GM18858 (cell line): ENCODE results near the gene AHDC1.
"Not testable (repeated sequence)": the region's sequence is repeated elsewhere in the genome, so short reads cannot be mapped to it uniquely, and the experiment has no call there.

ENCODE experiments used
- ATAC-seq: cut with Tn5 transposase; IDR thresholded peaks from one replicate; pipeline ENCODE4 v1.9.1; 2021; ENCODE audit not compliant: unreplicated experiment

Gene AHDC1, protein sequence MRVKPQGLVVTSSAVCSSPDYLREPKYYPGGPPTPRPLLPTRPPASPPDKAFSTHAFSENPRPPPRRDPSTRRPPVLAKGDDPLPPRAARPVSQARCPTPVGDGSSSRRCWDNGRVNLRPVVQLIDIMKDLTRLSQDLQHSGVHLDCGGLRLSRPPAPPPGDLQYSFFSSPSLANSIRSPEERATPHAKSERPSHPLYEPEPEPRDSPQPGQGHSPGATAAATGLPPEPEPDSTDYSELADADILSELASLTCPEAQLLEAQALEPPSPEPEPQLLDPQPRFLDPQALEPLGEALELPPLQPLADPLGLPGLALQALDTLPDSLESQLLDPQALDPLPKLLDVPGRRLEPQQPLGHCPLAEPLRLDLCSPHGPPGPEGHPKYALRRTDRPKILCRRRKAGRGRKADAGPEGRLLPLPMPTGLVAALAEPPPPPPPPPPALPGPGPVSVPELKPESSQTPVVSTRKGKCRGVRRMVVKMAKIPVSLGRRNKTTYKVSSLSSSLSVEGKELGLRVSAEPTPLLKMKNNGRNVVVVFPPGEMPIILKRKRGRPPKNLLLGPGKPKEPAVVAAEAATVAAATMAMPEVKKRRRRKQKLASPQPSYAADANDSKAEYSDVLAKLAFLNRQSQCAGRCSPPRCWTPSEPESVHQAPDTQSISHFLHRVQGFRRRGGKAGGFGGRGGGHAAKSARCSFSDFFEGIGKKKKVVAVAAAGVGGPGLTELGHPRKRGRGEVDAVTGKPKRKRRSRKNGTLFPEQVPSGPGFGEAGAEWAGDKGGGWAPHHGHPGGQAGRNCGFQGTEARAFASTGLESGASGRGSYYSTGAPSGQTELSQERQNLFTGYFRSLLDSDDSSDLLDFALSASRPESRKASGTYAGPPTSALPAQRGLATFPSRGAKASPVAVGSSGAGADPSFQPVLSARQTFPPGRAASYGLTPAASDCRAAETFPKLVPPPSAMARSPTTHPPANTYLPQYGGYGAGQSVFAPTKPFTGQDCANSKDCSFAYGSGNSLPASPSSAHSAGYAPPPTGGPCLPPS (N-terminal part only)

DNA sequence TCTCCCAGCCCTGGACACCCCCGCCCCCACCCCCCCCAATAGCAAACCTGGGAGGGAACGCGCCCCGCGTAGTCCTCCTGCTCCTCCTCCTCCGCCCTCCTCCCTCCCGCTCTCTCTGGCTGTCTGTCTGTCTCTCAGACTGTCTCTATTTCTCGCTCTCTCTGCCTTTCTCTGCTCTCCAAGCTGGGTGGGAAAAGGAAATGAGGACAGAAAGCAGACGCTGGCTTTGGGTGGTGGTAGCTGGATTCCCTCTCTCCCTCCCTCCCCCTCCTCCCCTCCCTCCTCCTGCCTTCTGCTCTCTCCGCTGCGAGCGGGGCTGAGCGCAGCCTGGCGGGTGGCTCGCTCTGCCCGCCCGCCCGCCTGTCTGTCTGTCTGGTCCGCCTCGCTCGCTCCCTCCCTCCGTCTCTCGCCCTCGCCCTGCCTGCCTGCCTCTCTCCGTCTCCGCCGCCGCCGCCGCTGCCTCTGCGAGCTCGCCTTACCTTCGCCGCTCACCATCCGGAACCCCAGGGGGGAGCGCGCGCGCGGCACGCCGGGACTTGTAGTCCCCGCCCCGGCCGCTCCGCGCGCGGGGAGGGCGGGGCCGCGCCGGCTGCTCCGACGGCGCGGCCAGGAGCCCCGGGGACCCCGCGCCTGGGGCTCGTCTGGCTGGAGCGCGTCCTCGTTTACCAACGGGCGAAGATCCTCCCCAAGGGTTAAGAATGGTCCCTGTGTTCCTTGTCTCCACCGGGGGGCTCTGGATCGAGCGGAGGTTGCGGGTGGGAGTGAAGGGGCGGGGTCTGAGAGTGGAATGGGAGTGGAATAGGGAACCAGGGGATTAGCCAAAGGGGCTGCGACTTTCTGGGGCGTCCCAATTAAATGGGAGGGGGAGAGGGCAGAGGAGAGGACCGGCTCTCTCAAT, at the start of gene AHDC1:
AHDC1 (minus strand) TSS at position 464 of the 898 bp plus-strand sequence. CDS start 52,029 bp downstream, outside the sequence.
- ATAC-seq: no peak

DNA sequence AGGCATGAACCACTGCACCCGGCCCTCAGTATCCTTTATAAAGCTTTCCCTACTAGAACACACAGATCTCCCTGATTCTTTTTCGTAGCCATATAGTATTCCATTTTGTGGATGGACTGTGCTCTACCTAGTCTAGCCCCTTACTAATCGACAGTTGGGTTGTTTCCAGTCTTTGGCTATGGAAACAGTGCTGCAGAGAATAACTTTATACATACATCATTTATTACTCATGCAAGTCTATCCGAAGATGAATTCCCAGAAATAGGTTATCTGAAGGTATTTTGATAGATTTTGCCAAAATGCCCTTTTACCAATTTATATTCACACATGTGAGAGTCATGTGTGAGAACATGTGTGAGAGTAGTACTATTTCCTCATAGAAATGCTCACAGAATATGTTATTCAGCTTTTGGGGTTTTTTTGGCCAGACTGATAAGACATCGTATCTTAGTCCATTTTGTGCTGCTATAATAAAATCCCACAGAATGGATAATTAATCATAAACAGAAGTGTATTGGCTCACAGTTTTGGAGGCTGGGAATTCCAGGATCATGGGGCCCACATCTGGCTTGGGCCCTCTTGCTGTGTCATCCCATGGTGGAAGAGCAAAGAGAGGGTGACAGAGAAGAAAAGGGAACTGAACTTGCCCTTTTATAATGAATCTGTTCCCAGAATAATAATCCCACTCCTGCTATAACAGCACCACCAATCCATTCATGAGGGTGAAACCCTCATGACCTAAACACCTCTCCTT, 48.3 kb upstream of the AHDC1 start:
- ATAC-seq: no peak

DNA sequence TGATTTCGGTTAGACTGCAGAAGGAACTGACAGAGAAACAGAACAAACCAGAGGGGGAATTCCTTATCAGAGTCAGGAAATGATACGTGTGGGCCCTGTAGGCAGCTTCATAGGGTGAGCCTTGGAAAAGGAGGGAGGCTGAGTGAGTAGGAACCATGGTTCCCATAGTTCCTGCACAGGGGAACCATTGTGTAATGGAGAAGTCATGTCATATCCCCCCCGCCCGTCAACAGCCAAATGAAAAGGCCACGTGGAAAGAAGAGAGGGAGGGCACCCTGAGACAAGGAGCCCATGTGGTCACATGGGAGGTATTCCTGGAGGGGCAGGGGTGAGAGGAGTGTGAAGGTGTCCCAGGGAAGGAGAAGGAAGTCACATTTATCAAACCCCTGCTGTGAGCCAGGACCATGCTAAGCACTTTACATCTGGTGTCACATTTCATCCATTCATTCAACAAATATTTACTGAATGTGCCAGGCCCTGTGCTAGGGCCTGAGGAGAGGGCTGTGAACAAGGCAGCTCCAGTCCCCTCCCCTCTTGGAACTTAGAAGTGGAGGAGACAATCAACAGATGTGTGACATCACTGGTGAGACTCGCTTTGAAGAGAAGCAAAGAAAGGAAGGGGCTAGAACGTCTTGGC, 46.7 kb upstream of the AHDC1 start:
- ATAC-seq: no peak

DNA sequence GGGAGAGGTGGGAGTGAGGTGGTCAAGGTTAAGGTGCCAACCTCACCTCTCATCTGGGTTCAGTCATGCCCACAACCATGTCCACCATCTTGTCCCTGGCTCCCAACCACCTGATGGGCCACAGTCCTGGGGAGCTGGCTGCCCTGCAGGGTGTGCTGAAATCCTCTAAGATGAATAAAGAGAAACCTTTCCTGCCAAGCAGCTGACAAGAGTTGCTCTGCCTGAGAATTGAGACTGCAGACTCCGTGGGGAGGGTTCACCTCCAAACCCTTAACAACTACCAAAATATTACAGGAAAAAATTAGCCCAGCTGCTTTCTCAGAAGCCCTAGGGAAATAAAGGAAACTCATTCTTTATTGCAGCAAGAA, 46.2 kb upstream of the AHDC1 start:
- ATAC-seq: no peak

DNA sequence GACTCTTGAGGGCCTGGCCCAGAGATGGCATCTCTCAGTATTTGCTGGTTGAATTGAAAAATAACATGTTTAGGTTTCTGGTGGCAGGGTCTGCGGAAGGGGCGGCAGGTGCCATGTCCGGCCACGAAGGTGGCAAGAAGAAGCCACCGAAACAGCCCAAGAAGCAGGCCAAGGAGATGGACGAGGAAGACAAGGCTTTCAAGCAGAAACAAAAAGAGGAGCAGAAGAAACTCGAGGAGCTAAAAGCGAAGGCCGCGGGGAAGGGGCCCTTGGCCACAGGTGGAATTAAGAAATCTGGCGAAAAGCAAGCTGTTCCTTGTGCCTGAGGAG, 45.3 kb upstream of the AHDC1 start:
- no peak for ATAC-seq

DNA sequence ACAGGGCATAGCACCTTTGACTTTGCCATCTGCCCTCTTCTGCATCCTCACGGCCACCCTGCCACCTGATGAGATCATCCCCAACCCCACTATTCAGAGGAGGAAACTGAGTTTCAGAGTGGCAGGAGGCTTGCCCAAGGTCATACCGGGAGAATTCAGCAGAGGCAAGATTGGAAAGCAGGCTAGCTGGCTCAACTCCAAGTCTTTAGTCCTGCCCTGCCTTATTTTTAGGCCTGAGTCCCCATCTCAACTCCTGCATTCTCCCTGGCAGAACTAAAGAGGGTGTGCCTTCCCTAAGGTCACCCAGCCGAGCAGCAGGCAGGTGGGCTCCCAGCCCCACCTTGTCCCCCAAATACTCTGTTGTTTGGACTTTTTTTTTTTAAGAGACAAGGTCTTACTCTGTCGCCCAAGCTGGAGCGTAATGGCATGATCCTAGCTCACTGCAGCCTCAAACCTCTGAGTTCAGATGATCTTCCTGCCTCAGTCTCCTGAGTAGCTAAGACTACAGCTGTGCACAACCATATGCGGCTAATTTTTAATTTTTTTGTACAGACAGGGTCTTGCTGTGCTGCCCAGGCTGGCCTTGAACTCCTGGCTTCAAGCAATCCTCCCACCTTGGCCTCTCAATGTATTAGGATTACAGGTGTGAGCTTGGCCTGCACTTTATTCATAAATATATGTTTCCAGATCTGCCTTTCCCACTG, 44.8 kb upstream of the AHDC1 start:
- ATAC-seq: no peak

DNA sequence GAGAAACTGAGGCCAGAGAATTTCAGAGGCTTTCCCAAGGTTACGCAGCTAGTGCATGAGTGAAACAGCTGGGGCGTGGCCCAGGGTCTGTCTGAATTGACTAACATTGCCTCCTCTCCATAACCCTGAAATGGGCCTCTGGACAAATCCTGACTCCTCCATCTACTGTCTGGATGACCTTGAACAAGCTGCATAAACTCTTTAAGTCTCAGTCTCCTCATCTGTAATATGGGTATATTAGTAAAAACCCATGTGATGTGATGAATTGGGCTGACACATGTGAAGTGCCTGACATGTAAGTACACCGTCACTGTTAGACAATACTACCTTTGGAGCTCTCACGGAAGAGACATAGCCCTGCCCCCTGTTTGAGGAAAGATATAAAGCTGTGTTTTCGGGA, 43.4 kb upstream of the AHDC1 start:
- ATAC-seq: no peak

DNA sequence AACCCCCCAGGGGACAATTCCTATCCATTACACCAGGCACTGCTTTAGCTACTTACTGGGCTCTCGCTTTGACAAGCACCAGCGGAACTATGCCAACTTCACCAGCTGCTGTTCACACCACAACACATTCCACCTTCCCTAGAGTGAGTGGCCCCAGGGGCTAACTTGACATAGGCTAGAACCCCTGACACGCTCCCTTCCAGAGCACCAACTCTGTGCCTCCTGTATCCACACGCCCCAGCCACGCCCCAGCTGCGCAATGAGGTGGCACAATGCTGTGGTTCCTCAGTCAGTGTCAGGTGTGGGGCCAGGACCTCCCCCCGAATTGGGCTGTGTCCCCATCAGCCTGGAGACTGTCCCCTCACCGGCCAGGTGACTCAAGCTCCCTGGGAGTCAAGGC, 42.7 kb upstream of the AHDC1 start:
- no peak for ATAC-seq

DNA sequence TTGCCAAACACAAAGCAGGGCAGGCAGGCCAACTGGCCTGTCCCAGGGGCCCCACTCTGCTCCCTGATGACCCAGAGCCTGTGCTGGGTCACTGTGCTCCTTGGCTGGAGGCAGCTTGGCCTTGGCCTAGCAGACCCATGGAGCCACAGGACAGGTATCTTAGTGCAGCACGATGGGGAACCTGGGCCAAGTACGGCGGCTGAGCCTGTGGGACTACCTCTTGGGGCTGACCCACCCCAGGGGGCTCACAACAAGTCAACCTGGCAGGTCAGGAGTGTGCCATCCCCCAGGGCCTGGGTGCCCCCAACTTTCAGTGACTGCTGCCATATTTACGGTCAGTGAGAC, 41.1 kb upstream of the AHDC1 start:
- ATAC-seq: no peak

DNA sequence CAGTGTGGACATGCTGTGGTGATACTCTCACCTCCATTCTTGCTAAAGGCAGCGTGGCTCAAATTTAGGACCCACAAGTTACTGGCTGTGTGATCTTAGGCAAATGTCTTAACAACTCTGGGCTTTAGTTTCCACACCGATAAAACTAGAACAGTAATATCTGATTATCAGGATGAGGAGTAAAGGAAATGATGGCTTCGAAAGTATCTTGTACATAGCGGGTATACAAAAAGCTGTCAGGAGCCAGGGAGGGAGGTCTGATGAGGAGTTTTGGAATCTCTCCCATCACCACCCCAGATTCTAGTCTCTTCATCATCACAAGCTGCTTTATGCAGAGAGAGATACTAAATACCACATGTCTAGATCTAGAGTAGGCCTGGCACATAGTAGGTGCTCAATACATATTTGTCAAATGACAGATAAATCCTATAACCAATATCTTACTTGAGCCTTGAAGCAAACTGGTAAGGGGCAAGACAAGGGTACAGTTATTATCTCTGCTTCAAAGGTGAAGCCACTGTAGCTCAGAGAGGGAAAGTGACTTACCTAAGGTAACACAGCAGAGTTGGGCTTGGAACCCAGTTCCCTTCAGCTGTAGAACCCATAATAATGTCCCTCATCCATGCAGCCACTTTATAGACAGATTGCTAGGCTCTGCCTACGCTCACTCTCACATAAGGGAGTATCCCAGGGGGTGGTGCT, 40.6 kb upstream of the AHDC1 start:
- ATAC-seq: no peak

DNA sequence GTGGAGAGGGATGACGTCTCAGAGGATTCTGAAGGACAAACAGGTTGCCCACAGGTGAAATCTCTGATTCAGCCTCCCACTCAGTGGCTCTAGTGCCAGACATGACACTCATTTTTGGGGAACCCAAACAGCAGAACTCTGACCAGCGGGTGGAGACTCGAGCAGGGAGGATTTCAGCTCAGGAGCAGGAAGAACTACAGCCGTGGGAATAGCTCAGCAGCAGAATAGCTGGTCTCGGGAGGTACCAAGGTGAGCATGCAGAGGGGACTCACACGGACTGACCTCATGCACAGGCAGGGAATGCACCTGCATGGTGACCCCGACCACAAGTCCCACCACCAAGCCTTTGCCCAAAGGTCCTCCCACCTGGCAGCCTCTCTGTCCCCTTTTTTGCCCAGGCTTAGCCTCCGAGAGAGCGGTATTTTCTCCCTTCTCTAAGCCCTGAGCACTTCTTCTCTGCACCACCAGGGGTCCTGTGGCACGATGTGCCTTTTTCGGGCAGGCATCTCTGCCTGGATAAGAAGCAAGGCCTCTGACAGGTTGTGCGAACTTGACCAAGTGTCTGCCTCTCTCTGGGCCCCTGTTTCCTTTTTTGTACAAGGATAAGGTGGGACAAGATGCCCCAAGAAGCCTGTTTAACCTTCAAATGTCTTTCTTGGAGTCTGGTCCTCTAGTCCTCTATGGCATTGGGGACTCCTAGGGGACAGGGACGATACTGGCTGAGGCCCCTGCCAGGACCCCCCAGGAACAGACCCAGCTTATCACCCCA, 39.8 kb upstream of the AHDC1 start:
- ATAC-seq: peak; percentile 47

DNA sequence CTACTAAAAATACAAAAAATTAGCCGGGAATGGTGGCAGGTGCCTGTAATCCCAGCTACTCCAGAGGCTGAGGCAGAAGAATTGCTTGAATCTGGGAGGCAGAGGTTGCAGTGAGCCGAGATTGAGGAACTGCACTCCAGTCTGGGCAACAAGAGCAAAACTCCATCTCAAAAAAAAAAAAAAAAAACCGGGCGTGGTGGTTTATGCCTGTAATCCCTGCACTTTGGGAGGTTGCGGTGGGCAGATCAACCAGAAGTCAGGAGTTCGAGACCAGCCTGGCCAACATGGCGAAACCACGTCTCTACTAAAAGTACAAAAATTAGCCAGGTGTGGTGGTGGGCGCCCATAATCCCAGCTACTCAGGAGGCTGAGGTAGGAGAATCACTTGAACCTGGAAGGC, 36.6 kb upstream of the AHDC1 start:
- ATAC-seq: not testable (repeated sequence)

DNA sequence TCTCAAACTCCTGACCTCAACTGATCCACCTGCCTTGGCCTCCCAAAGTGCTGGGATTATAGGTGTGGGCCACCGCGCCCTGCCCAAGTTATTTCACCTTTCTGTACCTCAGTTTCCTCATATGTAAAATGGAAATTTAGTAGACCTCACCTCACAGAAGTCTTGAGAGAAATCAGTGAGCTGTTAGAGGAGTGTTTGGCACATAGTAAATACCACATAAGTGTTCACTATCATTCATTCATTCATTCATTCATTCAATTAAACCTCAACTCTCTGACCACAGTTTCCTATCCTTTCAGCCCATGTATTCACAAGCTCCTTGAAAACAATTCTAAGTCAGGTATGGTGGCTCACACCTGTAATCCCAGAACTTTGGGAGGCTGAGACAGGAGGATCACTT, 34.9 kb upstream of the AHDC1 start:
- ATAC-seq: no peak

DNA sequence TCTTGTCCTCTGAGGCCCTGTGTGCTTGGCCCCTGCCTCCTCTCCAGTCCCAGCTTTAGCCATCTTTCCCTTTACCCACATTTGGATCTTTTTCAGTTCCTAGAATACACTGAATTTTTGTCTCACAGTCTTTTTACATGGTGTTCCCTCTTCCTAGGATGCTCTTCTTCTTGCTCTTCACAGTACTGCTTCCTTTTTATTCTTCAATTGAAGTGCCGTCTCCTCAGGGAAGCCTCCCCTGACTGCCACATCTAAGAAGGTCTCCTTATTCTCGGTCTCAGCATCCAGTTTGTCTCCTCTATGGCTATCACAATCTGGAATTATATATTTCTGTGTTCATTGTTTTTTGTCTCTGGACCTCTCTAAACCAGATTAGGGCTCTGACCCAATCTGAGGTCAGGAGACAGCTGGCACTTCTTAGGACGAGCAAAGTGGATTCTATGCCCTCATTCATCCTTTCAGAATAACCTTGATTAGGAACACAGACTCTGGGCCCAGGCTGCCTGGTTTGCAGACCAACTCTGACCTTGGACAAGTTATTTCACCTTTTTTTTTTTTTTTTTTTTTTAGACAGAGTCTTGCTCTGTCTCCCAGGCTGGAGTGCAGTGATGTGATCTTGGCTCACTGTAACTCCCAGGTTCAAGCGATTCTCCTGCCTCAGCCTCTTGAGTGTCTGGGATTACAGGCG, 34.2 kb upstream of the AHDC1 start:
- no peak for ATAC-seq

DNA sequence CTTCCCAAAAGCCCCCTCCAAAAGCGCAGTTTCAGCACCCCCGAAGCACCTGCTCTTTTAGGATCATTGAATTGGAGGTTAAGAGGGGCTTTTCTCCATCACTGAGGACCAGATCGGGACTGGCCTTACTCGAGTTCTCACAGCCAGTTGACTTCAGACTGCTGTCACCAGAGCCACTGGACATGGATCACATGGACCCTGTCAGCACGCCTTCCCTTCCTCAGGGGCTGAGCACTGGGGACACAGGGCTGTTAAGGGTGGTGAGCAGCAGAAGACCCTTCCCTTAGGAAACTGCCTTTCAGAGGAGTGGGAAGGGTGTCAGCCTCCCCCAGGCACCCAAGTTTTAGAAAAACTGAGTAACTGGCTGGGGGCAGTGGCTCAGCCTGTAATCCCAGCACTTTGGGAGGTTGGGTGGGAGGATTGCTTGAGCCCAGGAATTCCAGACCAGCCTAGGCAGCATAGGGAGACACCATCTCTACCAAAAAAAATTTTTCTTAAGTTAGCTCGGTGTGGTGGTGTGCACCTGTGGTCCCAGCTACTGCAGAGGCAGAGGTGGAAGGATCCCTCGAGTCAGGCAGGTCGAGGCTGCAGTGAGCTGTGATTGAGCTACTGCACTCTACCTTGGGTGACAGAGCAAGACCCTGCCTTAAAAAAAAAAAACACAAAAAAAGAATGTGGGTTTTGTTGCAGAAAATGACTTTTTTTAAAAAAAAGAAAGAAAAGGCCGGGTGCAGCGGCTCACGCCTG, 31.6 kb upstream of the AHDC1 start:
- no peak for ATAC-seq

DNA sequence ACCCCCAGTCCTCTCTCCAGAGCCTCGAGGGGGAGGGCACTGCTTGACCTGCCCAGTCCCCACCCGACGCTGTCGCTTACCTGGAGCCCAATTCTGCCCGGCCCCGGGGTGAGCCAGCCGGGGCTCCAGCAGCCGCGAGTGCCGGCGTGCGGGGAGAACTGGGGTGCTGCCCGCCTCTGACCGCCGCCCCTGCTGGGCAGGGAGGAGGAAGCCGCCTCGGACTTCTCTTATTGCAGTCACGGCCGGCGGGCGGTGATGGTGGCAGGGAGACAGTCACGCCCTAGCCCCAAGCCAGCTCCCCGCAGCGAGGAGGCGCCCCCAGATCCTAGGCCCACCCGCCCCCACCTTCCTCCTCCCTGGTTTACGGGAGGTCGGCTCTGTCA, 31.0 kb upstream of the AHDC1 start, which contains the start of gene FGR:
FGR (minus strand) TSS at position 201 of the 383 bp plus-strand sequence. CDS start 11,269 bp downstream, outside the sequence.
- no peak for ATAC-seq
